Measurements from ENCODE around the gene COG3. TPM values are rescaled to one million over a fixed set of nuclear protein-coding genes. Genes with fewer than 3 reads are reported as not detected.

COG3 gene
- 20.3 and 24.3 TPM in 2 replicates for total RNA-seq (2021)
- Bru-seq, nascent RNA = percentile 85 among the genes with signal in this experiment
- BruChase-seq, experiment 1, labeled RNA remaining after a 2-hour chase = percentile 84 among the genes with signal in this experiment
- BruChase-seq, experiment 2, labeled RNA remaining after a 6-hour chase = percentile 71 among the genes with signal in this experiment
- long read RNA-seq, full-length matches to known transcripts = 13 of 28 reads
- long read RNA-seq, partial matches to known transcripts = 4 of 28 reads
- long read RNA-seq, other reads (novel, unspliced or antisense) = 11 of 28 reads

DNA sequence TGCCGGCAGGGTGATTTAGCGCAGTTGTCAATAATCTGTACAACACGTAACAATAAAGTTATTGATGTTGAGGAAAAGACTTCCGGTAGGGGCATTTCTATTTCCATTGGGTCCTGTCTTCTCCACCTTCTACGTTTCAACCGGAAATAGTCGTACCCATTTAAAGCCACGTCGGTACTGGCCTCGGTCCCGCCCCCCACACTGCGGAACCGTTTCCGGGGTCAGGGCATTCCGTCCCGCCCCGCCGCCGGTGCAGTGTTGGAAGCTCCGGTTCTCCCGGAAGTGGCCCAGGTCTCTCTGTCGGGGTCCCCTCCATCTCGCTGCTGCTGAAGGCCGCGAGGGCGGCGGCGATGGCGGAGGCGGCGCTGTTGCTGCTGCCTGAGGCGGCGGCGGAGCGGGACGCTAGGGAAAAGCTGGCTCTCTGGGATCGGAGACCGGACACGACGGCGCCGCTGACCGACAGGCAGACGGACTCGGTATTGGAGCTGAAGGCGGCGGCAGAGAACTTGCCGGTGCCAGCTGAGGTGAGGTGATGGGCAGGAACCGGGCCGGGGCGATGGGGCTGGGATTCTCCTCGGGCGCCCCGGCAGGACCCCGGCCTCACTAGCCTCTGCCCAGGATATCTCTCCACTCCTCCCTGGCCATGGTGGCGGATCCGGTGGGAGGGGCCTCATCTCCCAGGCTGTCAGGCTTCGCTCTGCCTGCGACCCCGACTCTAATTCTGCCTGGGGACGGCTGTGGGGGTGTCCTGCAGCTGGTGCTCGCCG is at the start of gene COG3:
Gene COG3 (plus strand): TSS at position 253 of the 767 bp plus-strand sequence. CDS start 98 bp downstream, at position 351.
- BruUV-seq (replicated peaks) = no TSS peak
- H3K36me3 ChIP-seq (ENCODE audit: insufficient read depth, low read length, poor library complexity, severe bottlenecking) = no peaks in the 10 kb centered on the region
- no peak for TF ChIP-seq EZH2 (IDR thresholded peaks at IDR 0.05; ENCODE audit: borderline replicate concordance, low read depth, low read length, poor library complexity, severe bottlenecking)
- TF ChIP-seq, protein P1, sequence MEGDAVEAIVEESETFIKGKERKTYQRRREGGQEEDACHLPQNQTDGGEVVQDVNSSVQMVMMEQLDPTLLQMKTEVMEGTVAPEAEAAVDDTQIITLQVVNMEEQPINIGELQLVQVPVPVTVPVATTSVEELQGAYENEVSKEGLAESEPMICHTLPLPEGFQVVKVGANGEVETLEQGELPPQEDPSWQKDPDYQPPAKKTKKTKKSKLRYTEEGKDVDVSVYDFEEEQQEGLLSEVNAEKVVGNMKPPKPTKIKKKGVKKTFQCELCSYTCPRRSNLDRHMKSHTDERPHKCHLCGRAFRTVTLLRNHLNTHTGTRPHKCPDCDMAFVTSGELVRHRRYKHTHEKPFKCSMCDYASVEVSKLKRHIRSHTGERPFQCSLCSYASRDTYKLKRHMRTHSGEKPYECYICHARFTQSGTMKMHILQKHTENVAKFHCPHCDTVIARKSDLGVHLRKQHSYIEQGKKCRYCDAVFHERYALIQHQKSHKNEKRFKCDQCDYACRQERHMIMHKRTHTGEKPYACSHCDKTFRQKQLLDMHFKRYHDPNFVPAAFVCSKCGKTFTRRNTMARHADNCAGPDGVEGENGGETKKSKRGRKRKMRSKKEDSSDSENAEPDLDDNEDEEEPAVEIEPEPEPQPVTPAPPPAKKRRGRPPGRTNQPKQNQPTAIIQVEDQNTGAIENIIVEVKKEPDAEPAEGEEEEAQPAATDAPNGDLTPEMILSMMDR (conservative IDR thresholded peaks at IDR 0.05; ENCODE audit: low read depth, low read length) = peak; percentile 19
- POLR2A ChIA-PET (ENCODE audit: low non-redundant PET) = interaction anchor here (0.6 kb wide), 1 partner anchor 19 kb away, joined by 3 read pairs; no protein-coding TSS in a partner anchor
- DNase-seq (ENCODE audit: low spot score) = peak; percentile 98
- peak within 1 kb of the TSS; percentile 80 for H3K4me3 ChIP-seq (ENCODE audit: low read depth, low read length, poor library complexity, severe bottlenecking)
- intact Hi-C loops (cut with micrococcal nuclease; ENCODE audit: unreplicated experiment) = loop anchor here (2.0 kb wide), 1 partner anchor 46 kb away; the partner anchor contains the start of gene SLC25A30
- CTCF ChIA-PET = interaction anchor here (0.6 kb wide), 1 partner anchor 22 kb away, joined by 3 read pairs; no protein-coding TSS in a partner anchor
- H3K27ac ChIP-seq (ENCODE audit: low read depth, low read length, poor library complexity, severe bottlenecking) = peak within 1 kb of the TSS; percentile 80
- H3K9me3 ChIP-seq (ENCODE audit: low read depth, low read length, poor library complexity, severe bottlenecking) = no peaks in the 10 kb centered on the region
- H3K27me3 ChIP-seq (replicated peaks; ENCODE audit: insufficient read depth, low read depth, low read length, poor library complexity) = no peaks in the 10 kb centered on the region
- peaks cover 27% of the 10 kb centered on the region for H3K4me1 ChIP-seq (ENCODE audit: insufficient read depth, low read length, poor library complexity, severe bottlenecking)

- H3K27ac ChIP-seq (ENCODE audit: low read depth, low read length, poor library complexity, severe bottlenecking) = no peak overlapping the region
- no TSS peak for BruUV-seq (replicated peaks)
Observed at GRCh38 chr13:45415112-45415511, 49.6 kb upstream of the COG3 start.

DNA sequence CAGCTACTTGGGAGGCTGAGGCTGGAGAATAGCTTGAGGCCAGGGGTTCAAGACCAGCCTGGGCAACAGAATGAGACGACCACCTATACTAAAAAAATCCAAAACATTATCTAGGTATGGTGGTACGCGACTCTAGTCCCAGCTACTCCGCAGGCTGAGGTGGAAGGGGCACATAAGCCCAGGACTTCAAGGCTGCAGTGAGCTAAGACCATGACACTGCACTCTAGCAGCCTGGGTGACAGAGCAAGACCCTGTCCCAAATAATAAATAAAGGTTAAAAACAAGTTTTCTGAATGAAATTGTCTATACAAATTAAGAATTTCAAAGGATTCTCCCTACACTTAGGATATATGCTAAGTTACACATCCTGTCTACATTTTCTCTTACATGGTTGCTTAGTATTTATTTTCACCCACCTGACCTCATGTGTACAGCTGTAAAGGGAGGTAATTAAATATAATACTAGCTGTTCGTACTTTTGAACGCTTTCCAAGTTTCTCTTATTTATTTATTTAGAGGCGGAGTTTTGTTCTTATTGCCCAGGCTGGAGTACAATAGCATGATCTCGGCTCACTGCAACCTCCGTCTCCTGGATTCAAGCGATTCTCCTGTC is 48.1 kb upstream of the COG3 start:
- no peak for TF ChIP-seq EZH2 (IDR thresholded peaks at IDR 0.05; ENCODE audit: borderline replicate concordance, low read depth, low read length, poor library complexity, severe bottlenecking)
- TF ChIP-seq, protein P1 (conservative IDR thresholded peaks at IDR 0.05; ENCODE audit: low read depth, low read length) = no peak
- peak overlapping the region; percentile 93 for H3K4me3 ChIP-seq (ENCODE audit: low read depth, low read length, poor library complexity, severe bottlenecking)
- no TSS peak for BruUV-seq (replicated peaks)
- H3K9me3 ChIP-seq (ENCODE audit: low read depth, low read length, poor library complexity, severe bottlenecking) = no peaks in the 10 kb centered on the region
- intact Hi-C loops (cut with micrococcal nuclease; ENCODE audit: unreplicated experiment) = no loop called here
- ChIA-PET POLR2A (ENCODE audit: low non-redundant PET) (no interaction called here), CTCF (no interaction called here)
- no peaks in the 10 kb centered on the region for H3K27me3 ChIP-seq (replicated peaks; ENCODE audit: insufficient read depth, low read depth, low read length, poor library complexity)
- no peaks in the 10 kb centered on the region for H3K36me3 ChIP-seq (ENCODE audit: insufficient read depth, low read length, poor library complexity, severe bottlenecking)
- H3K4me1 ChIP-seq (ENCODE audit: insufficient read depth, low read length, poor library complexity, severe bottlenecking) = peaks cover 11% of the 10 kb centered on the region
- peak overlapping the region; percentile 81 for H3K27ac ChIP-seq (ENCODE audit: low read depth, low read length, poor library complexity, severe bottlenecking)
- DNase-seq (ENCODE audit: low spot score) = peak; percentile 11

More at GRCh38 chr13:45415112-45415511, 49.6 kb upstream of the COG3 start:
- Histone ChIP-seq H3K27me3 (replicated peaks; ENCODE audit: insufficient read depth, low read depth, low read length, poor library complexity) (no peaks in the 10 kb centered on the region), H3K4me3 (ENCODE audit: low read depth, low read length, poor library complexity, severe bottlenecking) (no peak overlapping the region), H3K4me1 (ENCODE audit: insufficient read depth, low read length, poor library complexity, severe bottlenecking) (peaks cover 11% of the 10 kb centered on the region), H3K36me3 (ENCODE audit: insufficient read depth, low read length, poor library complexity, severe bottlenecking) (peaks cover under 1% of the 10 kb centered on the region), H3K9me3 (ENCODE audit: low read depth, low read length, poor library complexity, severe bottlenecking) (no peaks in the 10 kb centered on the region)
- no peak for DNase-seq (ENCODE audit: low spot score)
- TF ChIP-seq, protein P1 (conservative IDR thresholded peaks at IDR 0.05; ENCODE audit: low read depth, low read length) = no peak
- TF ChIP-seq EZH2 (IDR thresholded peaks at IDR 0.05; ENCODE audit: borderline replicate concordance, low read depth, low read length, poor library complexity, severe bottlenecking) = no peak
- intact Hi-C loops (cut with micrococcal nuclease; ENCODE audit: unreplicated experiment) = no loop called here
- CTCF ChIA-PET = no interaction called here
- POLR2A ChIA-PET (ENCODE audit: low non-redundant PET) = interaction anchor here (0.5 kb wide), 1 partner anchor 262 kb away, joined by 3 read pairs; no protein-coding TSS in a partner anchor
